Activated T-helper 1 cell treated with anti-CD3 and anti-CD28 coated beads, Interleukin-2, amount 50 U/mL, for 16 hours (primary cell): ENCODE measurements around the gene CHCHD3.
"Not testable (repeated sequence)": the region's sequence is repeated elsewhere in the genome, so short reads cannot be mapped to it uniquely, and the experiment has no call there.

Experiments used
- DNase-seq, 2 donors: peaks; one replicate each; pipeline ENCODE4 v3.0.0-alpha.2; 2020; ENCODE audit warnings: low read depth in 1 of 2, low spot score in 1 of 2

CHCHD3 gene

DNA sequence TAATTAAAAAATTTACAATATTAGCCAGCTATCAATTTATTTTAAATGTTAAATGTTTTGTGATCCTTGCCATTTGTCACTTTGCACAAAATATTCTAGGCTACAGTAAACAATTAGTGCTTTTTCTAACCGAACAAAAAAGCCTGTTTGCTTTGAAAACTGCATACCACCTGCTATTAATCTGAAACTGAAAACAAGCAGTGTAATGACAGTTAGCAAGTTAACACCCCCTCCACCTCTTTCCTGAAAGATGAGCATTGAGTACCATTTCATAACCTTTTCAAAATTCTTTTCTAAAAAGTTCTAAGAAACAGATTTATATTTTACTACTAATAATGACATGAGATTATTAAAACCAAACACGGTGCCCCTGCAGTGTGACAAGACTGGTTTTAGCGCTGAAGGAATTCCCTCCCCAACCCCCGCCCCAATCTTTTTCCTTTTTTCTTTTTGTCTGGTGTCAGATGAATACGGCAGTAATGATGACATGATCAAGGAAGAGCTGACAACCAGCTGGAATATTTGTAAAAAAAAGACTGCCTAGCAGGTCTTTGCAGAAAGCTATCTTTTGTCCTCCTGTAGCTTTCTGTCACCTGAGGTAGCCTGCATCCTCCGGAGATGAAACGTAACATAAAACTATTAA is 175.6 kb downstream of the CHCHD3 start:
- no peak for DNase-seq

DNA sequence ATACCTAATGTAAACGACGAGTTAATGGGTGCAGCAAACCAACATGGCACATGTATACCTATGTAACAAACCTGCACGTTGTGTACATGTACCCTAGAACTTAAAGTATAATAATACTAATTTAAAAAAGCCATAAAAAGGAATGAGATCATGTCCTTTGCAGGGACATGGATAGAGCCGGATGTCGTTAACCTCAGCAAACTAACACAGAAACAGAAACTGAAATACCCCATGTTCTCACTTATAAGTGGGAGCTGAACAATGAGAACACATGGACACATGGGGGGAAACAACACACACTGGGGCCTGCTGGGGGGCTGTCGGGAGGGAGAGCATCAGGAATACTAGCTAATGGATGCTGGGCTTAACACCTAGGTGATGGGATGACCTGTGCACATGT is 176.8 kb downstream of the CHCHD3 start:
- not testable (repeated sequence) for DNase-seq

- no peak for DNase-seq
These were observed 177.7 kb downstream of the CHCHD3 start for GRCh38 chr7:132904209-132904608.

- DNase-seq = not testable (repeated sequence)
These were observed 179.6 kb downstream of the CHCHD3 start for GRCh38 chr7:132902294-132902693.

- no peak for DNase-seq
These were observed 180.6 kb downstream of the CHCHD3 start for GRCh38 chr7:132901241-132901640.

DNA sequence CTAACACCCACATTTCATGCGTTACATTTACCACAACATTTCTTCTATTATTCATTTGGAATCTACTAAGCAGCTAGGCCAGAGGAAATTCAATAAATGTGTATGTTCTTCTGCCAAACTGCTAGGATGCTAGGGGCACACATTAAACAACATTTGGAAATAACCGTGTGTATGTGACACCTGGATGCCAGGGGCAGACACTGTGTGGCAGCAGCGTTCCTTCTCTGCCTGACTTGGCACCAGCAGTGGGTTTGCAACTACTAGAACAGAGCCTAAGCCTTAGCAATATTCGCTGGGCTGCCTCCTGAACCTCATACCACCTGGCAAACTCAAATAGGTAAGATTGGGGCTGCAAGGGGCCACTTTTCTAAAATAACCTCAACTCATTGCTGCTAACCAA is 182.1 kb downstream of the CHCHD3 start:
- no peak for DNase-seq

DNA sequence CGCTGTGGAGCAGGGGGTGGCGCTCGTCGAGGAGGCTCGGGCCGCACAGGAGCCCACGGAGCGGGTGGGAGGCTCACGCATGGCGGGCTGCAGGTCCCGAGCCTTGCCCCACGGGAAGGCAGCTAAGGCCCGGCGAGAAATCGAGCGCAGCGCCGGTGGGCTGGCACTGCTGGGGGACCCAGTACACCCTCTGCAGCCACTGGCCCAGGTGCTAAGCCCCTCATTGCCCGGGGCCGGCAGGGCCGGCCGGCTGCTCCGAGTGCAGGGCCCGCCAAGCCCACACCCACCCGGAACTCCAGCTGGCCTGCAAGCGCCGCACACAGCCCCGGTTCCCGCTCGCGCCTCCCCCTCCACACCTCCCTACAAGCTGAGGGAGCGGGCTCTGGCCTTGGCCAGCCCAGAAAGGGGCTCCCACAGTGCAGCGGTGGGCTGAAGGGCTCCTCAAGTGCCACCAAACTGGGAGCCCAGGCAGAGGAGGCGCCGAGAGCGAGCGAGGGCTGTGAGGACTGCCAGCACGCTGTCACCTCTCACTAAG is 183.2 kb downstream of the CHCHD3 start:
- not testable (repeated sequence) for DNase-seq

DNA sequence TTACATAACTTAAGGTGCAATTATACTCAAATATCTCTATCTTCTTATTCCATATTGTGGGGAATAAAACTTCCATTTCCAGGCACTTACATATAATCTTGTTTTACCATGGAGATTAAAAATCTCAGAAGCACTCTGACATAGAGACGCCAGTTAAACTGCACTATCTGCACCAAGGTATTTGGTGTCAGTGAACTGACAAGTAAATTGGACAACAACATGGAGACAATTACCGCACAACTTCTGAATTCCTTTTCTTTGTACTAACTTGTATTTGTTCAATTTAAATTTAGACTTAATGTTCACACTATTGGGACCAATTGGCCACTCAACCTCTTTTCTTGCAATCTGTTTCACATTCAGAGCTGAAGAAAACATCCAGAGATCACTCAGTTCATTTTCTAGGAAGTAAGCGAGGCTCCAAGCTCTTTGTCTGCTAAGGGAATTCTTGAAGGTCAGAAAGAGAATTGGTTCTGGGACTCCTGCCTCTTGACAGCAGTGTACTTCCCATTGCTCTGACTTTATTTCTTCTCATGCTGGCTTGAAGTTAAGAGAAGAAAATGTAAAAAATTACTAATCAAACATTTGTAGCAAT is 184.7 kb downstream of the CHCHD3 start:
- no peak for DNase-seq

- DNase-seq = no peak
These were observed 186.7 kb downstream of the CHCHD3 start for GRCh38 chr7:132895231-132895630.

GRCh38 chr7:132893560-132893959 is 188.3 kb downstream of the CHCHD3 start:
- DNase-seq = no peak

DNA sequence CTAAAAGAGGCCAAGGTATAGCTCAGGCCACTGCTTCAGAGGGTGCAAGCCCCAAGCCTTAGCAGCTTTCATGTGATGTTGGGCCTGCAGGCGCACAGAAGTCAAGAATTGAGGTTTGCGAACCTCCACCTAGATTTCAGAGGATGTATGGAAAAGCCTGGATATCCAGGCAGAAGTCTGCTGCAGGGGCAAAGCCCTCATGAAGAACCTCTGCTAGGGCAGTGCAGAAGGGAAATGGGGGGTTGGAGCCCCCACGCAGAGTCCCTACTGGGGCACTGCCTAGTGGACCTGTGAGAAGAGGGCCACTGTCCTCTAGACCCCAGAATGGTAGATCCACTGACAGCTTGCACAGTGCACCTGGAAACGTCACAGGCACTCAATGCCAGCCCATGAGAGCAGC is 189.1 kb downstream of the CHCHD3 start:
- not testable (repeated sequence) for DNase-seq

DNA sequence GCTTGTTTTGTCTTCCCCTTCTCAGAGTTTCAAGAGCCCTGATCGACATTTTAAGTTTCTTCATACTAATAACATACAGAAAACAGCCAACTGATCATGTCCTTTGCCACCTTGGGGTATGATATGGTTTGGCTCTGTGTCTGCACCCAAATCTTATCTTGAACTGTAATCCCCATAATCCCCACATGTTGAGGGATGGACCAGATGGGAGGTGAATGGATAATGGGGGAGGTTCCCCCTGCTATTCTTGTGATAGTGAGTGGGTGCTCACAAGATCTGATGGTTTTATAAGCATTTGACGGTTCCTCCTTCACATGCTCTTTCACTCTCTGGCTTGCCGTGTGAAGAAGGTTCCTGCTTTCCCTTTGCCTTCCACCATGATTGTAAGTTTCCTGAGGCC is 190.3 kb downstream of the CHCHD3 start:
- no peak for DNase-seq

DNA sequence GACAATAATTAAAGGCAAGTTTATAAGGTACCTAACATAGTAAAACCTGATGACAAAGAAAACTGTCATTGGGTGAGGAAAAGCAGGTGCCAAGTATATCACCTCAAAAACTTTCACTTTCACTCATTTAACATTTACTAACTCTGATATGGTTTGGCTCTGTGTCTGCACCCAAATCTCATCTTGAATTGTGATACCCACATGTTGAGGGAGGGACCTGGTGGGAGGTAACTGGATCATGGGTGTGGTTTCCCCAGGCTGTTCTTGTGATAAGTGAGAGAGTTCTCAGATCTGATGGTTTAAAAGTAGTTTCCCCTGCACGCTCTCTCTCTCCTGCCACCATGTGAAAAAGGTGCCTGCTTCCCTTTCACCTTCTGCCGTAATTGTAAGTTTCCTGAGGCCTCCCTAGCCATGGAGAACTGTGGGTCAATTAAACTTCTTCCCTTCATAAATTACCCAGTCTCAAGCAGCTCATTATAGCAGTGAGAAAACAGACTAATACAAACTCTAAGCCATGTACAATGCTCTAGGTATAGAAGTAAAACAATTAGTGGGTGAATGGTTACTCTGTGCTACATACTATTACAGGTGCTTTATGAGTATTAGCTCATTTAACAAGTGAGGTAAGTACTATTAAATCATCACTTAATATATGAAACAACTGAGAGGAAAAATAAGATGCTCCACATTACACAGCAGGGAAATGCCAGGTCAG is 199.0 kb downstream of the CHCHD3 start:
- DNase-seq = no peak

- no peak for DNase-seq
These were observed 200.6 kb downstream of the CHCHD3 start for GRCh38 chr7:132881317-132881716.

- DNase-seq = no peak
These were observed 202.3 kb downstream of the CHCHD3 start for GRCh38 chr7:132879579-132879978.

DNA sequence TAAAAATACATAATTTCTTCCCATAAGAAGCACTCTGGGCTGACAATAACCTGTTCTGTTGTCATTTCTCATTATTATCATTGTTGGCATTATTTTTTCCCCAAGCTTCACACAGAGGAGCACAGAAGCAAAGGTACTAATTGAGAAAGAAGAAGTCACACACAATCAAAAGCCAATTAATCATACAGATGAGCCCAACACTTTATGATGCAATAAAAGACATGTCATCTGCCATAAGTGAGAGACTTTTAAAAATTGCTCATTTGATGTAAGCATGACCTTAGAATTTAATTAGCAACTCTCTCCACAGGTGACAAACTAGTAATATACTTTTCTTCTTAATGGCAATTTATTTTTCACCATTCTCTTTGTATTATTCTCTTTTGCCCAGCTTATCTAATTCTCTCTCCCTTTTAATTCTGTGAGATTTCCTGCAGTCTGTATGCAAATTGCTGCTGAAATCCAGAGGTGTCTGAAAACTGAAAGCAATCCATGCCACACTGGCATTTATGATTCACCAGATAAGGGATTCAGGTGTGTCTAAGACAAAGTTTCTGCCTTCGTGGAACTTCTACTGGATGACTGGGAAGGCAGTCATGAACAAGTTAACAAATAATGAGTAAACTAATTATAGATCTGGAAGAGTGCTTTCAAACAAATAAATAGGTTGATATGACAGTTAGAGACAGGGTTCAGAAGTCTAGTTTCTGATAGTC is 203.5 kb downstream of the CHCHD3 start:
- DNase-seq = no peak

GRCh38 chr7:132877573-132877972 is 204.3 kb downstream of the CHCHD3 start:
- DNase-seq = no peak

- no peak for DNase-seq
These were observed 205.3 kb downstream of the CHCHD3 start for GRCh38 chr7:132876576-132876975.

DNA sequence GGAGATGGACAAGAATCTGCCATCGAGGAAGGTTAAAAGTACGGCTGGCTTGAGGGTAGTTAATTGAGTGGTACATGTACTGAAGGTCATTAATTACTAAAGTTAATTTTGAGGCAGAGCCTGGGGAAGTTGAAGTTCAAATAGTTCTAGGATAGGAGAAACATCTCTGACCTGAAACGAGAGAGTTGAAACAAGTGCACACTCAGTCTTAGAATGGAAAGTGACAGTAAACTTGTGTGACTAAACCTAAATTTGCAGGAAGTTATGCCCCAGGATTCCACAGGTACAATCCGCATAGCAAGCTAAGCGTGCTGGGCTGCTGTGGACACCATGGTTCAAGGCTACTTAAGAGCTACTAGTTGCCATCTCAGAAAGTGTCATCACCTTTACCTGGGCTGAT is 209.9 kb downstream of the CHCHD3 start:
- no peak for DNase-seq

DNA sequence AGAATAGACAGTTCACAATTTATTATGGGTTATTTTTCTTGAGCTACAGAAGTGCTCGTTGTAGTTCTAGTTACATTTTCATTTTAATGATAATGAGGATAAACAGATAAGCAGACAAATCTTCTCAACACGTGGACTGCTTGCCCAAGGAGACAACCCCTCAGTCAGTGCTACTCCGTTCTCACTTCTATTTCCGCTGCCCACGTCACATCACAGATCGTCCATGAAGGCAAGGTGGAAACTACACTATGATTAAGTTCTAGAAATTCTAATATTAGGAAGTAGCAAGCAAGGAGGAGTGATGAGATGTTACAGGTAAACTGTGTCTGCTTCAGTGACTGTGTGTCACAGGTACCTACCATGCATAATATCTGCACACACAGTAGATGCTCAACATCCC is 210.5 kb downstream of the CHCHD3 start:
- DNase-seq = no peak

GRCh38 chr7:132869166-132869861 is 212.6 kb downstream of the CHCHD3 start:
- no peak for DNase-seq
